ENCODE results near the gene RELN.

DNA sequence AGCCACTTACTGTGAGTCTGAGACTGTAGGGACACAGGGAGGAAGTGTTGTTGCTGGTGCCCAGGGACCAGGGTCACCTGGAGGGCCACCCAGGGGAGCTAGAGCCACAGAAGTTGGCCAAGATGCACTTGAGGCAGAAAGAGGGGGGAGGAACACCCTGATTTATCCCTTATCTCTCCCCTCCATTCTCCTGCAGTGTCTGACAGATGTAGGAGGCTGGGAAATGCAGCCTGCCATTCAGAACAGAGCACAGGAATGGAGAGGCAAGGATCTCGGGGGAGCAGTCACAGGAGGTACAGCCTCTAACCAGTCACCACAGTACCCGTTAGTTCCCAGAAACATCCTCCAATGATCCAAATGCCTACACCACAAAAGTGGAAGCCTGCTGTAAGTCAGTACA, 425.0 kb downstream of the RELN start:
- TF ChIP-seq ZBTB7A (tag by site-specific recombination; IDR thresholded peaks at IDR 0.05; ENCODE audit: low read depth) (no peak), SP2 (tag by site-specific recombination; IDR thresholded peaks at IDR 0.05) (no peak), ZNF302 (tag by site-specific recombination; IDR thresholded peaks at IDR 0.05; ENCODE audit: low read depth) (no peak), YY1 (tag by site-specific recombination; IDR thresholded peaks at IDR 0.05) (no peak), ZNF266 (tag by site-specific recombination; IDR thresholded peaks at IDR 0.05; ENCODE audit: low read depth) (no peak), ZNF416 (tag by site-specific recombination; IDR thresholded peaks at IDR 0.05) (no peak), ZNF140 (tag by site-specific recombination; IDR thresholded peaks at IDR 0.05) (no peak)
- TF ChIP-seq, protein P1, sequence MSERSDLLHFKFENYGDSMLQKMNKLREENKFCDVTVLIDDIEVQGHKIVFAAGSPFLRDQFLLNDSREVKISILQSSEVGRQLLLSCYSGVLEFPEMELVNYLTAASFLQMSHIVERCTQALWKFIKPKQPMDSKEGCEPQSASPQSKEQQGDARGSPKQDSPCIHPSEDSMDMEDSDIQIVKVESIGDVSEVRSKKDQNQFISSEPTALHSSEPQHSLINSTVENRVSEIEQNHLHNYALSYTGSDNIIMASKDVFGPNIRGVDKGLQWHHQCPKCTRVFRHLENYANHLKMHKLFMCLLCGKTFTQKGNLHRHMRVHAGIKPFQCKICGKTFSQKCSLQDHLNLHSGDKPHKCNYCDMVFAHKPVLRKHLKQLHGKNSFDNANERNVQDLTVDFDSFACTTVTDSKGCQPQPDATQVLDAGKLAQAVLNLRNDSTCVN (tag by site-specific recombination; optimal IDR thresholded peaks at IDR 0.05) = no peak
- TF ChIP-seq, protein P2, sequence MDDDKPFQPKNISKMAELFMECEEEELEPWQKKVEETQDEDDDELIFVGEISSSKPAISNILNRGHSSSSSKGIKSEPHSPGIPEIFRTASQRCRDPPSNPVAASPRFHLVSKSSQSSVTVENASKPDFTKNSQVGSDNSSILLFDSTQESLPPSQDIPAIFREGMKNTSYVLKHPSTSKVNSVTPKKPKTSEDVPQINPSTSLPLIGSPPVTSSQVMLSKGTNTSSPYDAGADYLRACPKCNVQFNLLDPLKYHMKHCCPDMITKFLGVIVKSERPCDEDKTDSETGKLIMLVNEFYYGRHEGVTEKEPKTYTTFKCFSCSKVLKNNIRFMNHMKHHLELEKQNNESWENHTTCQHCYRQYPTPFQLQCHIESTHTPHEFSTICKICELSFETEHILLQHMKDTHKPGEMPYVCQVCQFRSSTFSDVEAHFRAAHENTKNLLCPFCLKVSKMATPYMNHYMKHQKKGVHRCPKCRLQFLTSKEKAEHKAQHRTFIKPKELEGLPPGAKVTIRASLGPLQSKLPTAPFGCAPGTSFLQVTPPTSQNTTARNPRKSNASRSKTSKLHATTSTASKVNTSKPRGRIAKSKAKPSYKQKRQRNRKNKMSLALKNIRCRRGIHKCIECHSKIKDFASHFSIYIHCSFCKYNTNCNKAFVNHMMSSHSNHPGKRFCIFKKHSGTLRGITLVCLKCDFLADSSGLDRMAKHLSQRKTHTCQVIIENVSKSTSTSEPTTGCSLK (tag by site-specific recombination; IDR thresholded peaks at IDR 0.05) = no peak
- TF ChIP-seq, protein P3, sequence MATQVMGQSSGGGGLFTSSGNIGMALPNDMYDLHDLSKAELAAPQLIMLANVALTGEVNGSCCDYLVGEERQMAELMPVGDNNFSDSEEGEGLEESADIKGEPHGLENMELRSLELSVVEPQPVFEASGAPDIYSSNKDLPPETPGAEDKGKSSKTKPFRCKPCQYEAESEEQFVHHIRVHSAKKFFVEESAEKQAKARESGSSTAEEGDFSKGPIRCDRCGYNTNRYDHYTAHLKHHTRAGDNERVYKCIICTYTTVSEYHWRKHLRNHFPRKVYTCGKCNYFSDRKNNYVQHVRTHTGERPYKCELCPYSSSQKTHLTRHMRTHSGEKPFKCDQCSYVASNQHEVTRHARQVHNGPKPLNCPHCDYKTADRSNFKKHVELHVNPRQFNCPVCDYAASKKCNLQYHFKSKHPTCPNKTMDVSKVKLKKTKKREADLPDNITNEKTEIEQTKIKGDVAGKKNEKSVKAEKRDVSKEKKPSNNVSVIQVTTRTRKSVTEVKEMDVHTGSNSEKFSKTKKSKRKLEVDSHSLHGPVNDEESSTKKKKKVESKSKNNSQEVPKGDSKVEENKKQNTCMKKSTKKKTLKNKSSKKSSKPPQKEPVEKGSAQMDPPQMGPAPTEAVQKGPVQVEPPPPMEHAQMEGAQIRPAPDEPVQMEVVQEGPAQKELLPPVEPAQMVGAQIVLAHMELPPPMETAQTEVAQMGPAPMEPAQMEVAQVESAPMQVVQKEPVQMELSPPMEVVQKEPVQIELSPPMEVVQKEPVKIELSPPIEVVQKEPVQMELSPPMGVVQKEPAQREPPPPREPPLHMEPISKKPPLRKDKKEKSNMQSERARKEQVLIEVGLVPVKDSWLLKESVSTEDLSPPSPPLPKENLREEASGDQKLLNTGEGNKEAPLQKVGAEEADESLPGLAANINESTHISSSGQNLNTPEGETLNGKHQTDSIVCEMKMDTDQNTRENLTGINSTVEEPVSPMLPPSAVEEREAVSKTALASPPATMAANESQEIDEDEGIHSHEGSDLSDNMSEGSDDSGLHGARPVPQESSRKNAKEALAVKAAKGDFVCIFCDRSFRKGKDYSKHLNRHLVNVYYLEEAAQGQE (tag by site-specific recombination; IDR thresholded peaks at IDR 0.05) = no peak
- TF ChIP-seq, protein P4, sequence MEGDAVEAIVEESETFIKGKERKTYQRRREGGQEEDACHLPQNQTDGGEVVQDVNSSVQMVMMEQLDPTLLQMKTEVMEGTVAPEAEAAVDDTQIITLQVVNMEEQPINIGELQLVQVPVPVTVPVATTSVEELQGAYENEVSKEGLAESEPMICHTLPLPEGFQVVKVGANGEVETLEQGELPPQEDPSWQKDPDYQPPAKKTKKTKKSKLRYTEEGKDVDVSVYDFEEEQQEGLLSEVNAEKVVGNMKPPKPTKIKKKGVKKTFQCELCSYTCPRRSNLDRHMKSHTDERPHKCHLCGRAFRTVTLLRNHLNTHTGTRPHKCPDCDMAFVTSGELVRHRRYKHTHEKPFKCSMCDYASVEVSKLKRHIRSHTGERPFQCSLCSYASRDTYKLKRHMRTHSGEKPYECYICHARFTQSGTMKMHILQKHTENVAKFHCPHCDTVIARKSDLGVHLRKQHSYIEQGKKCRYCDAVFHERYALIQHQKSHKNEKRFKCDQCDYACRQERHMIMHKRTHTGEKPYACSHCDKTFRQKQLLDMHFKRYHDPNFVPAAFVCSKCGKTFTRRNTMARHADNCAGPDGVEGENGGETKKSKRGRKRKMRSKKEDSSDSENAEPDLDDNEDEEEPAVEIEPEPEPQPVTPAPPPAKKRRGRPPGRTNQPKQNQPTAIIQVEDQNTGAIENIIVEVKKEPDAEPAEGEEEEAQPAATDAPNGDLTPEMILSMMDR (tag by site-specific recombination; IDR thresholded peaks at IDR 0.05) = no peak
- TF ChIP-seq, protein P5, sequence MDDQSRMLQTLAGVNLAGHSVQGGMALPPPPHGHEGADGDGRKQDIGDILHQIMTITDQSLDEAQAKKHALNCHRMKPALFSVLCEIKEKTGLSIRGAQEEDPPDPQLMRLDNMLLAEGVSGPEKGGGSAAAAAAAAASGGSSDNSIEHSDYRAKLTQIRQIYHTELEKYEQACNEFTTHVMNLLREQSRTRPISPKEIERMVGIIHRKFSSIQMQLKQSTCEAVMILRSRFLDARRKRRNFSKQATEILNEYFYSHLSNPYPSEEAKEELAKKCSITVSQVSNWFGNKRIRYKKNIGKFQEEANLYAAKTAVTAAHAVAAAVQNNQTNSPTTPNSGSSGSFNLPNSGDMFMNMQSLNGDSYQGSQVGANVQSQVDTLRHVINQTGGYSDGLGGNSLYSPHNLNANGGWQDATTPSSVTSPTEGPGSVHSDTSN (CRISPR knock-in tag; IDR thresholded peaks at IDR 0.05) = no peak

Data from HEK293 (cell line).